HG02571 (cell line): ENCODE measurements around the gene MYO1E.
"Not testable (repeated sequence)": the region's sequence is repeated elsewhere in the genome, so short reads cannot be mapped to it uniquely, and the experiment has no call there.

Experiments used
- ATAC-seq: cut with Tn5 transposase; IDR thresholded peaks from one replicate; pipeline ENCODE4 v1.9.1; 2021; ENCODE audit warnings: mild to moderate bottlenecking, moderate library complexity; ENCODE audit not compliant: unreplicated experiment

The MYO1E gene

GRCh38 chr15:59372352-59373211, at the start of gene MYO1E:
Gene MYO1E (minus strand): TSS chr15:59372871. CDS start chr15:59372500, 371 bp downstream.
- peak; percentile 57 for ATAC-seq

- ATAC-seq: no peak
These were observed 48.4 kb upstream of the MYO1E start for GRCh38 chr15:59420986-59421618.

- ATAC-seq: no peak
These were observed 47.4 kb upstream of the MYO1E start for GRCh38 chr15:59420108-59420507.

GRCh38 chr15:59419170-59419569, 46.5 kb upstream of the MYO1E start:
- ATAC-seq: no peak

GRCh38 chr15:59416816-59417215, 44.1 kb upstream of the MYO1E start:
- ATAC-seq: no peak

GRCh38 chr15:59413577-59413976, 40.9 kb upstream of the MYO1E start:
- ATAC-seq: no peak

- ATAC-seq: no peak
These were observed 37.8 kb upstream of the MYO1E start for GRCh38 chr15:59410391-59410896.

GRCh38 chr15:59407946-59408345, 35.3 kb upstream of the MYO1E start:
- no peak for ATAC-seq

- ATAC-seq: no peak
These were observed 33.8 kb upstream of the MYO1E start for GRCh38 chr15:59406446-59406845.

- no peak for ATAC-seq
These were observed 32.4 kb upstream of the MYO1E start for GRCh38 chr15:59405079-59405478.

GRCh38 chr15:59401824-59402569, 29.3 kb upstream of the MYO1E start:
- no peak for ATAC-seq

GRCh38 chr15:59401051-59401823, 28.6 kb upstream of the MYO1E start:
- not testable (repeated sequence) for ATAC-seq

- peak; percentile 30 for ATAC-seq
These were observed 27.6 kb upstream of the MYO1E start for GRCh38 chr15:59400103-59400813.

- ATAC-seq: peak; percentile 67
These were observed 26.9 kb upstream of the MYO1E start for GRCh38 chr15:59399465-59400102.

- no peak for ATAC-seq
These were observed 25.5 kb upstream of the MYO1E start for GRCh38 chr15:59398220-59398619.

- no peak for ATAC-seq
These were observed 24.0 kb upstream of the MYO1E start for GRCh38 chr15:59396679-59397078.

GRCh38 chr15:59396211-59396610, 23.5 kb upstream of the MYO1E start:
- ATAC-seq: no peak

GRCh38 chr15:59394166-59394661, 21.5 kb upstream of the MYO1E start:
- ATAC-seq: no peak

GRCh38 chr15:59392299-59392698, 19.6 kb upstream of the MYO1E start:
- no peak for ATAC-seq
